ENCODE data around the gene LHX3. TPM values are rescaled to one million over a fixed set of nuclear protein-coding genes. Genes with fewer than 3 reads are reported as not detected.

The LHX3 gene
- total RNA-seq, 1 experiment from 2014 or later: 0.22 TPM

DNA sequence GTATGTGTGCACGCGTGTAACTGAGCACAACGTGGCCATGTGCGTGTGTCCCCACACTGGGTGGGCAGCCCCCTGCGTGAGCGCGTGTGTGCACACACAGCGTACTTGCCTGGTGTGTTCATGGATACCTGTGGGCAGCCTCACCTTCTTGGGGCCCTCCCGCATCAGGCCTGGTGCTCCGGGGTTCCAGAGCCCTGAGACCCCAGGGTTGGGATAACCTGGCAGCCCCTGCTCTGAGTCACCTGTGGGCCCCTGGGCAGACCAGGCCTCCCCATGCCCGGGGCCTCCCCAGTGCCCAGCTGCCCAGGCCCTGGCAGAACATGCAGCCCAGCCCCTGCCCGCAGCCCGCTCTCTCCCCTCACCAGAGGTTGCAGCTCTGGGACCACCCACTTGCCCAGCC lies 25.2 kb downstream of the LHX3 start:
- Histone ChIP-seq H3K4me1 (replicated peaks; ENCODE audit: insufficient read depth) (no peaks in the 10 kb centered on the region), H3K9me2 (ENCODE audit: insufficient read depth) (no peaks in the 10 kb centered on the region), H3K4me2 (no peak overlapping the region), H3F3A (ENCODE audit: insufficient read depth, low read depth) (no peaks in the 10 kb centered on the region), H3K27me3 (ENCODE audit: insufficient read depth, low read depth) (peaks cover 42% of the 10 kb centered on the region), H3K27ac (no peak overlapping the region), H4K20me1 (ENCODE audit: insufficient read depth) (no peaks in the 10 kb centered on the region), H3K79me2 (ENCODE audit: low read depth) (no peaks in the 10 kb centered on the region), H3K9me3 (ENCODE audit: insufficient read depth, low read depth) (no peaks in the 10 kb centered on the region), H3K4me3 (no peak overlapping the region), H3K36me3 (ENCODE audit: low read depth) (no peaks in the 10 kb centered on the region), H2AFZ (no peak overlapping the region)
- no peak for DNase-seq
- TF ChIP-seq EZH2 (IDR thresholded peaks at IDR 0.05; ENCODE audit: low read depth): no peak
- TF ChIP-seq, protein P1, sequence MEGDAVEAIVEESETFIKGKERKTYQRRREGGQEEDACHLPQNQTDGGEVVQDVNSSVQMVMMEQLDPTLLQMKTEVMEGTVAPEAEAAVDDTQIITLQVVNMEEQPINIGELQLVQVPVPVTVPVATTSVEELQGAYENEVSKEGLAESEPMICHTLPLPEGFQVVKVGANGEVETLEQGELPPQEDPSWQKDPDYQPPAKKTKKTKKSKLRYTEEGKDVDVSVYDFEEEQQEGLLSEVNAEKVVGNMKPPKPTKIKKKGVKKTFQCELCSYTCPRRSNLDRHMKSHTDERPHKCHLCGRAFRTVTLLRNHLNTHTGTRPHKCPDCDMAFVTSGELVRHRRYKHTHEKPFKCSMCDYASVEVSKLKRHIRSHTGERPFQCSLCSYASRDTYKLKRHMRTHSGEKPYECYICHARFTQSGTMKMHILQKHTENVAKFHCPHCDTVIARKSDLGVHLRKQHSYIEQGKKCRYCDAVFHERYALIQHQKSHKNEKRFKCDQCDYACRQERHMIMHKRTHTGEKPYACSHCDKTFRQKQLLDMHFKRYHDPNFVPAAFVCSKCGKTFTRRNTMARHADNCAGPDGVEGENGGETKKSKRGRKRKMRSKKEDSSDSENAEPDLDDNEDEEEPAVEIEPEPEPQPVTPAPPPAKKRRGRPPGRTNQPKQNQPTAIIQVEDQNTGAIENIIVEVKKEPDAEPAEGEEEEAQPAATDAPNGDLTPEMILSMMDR (conservative IDR thresholded peaks at IDR 0.05): no peak
- BruUV-seq (replicated peaks): no TSS peak
- CTCF ChIA-PET: no interaction called here
- intact Hi-C loops (cut with micrococcal nuclease; ENCODE audit: unreplicated experiment): no loop called here
- POLR2A ChIA-PET (ENCODE audit: unreplicated experiment): no interaction called here

DNA sequence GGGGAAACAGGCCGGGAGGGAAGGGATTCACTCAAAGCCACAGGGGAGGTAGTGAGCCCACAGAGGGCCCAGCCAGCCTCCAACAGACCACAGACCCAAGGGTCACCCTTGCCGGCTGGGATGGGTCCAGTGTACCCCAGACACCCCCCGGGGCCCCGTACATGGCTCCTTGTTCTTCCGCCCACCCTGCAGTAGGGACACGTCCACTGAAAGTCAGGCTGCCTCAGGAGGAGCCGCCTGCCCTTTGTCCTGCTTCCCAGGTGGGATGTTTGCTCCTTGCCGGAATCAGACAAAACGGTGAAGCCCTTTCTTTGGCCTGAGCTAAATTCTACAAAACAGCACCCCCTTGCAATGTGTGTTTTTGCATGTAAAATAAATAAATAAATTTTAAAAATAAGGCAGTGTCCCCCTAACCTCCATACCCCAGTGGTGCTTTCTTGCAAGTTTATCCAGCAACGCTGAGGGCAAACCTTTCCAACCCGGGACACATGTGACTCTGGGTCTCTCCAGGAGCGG lies 25.8 kb downstream of the LHX3 start:
- H3K4me1 ChIP-seq (replicated peaks; ENCODE audit: insufficient read depth): no peaks in the 10 kb centered on the region
- no peak for DNase-seq
- no peaks in the 10 kb centered on the region for H3F3A ChIP-seq (ENCODE audit: insufficient read depth, low read depth)
- no peaks in the 10 kb centered on the region for H3K36me3 ChIP-seq (ENCODE audit: low read depth)
- H2AFZ ChIP-seq: no peak overlapping the region
- H3K9me3 ChIP-seq (ENCODE audit: insufficient read depth, low read depth): no peaks in the 10 kb centered on the region
- TF ChIP-seq, protein P1 (conservative IDR thresholded peaks at IDR 0.05): no peak
- TF ChIP-seq EZH2 (IDR thresholded peaks at IDR 0.05; ENCODE audit: low read depth): no peak
- no peaks in the 10 kb centered on the region for H4K20me1 ChIP-seq (ENCODE audit: insufficient read depth)
- no peaks in the 10 kb centered on the region for H3K79me2 ChIP-seq (ENCODE audit: low read depth)
- no peak overlapping the region for H3K4me2 ChIP-seq
- ChIA-PET CTCF (interaction anchor here (0.5 to 0.6 kb wide), 2 partner anchors 24 to 105 kb away, joined by 3 to 10 read pairs; no protein-coding TSS in a partner anchor), POLR2A (ENCODE audit: unreplicated experiment) (interaction anchor here (0.5 kb wide), 1 partner anchor 460 kb away, joined by 3 read pairs; no protein-coding TSS in a partner anchor)
- H3K27me3 ChIP-seq (ENCODE audit: insufficient read depth, low read depth): peaks cover 39% of the 10 kb centered on the region
- intact Hi-C loops (cut with micrococcal nuclease; ENCODE audit: unreplicated experiment): no loop called here
- H3K27ac ChIP-seq: no peak overlapping the region
- no TSS peak for BruUV-seq (replicated peaks)
- no peaks in the 10 kb centered on the region for H3K9me2 ChIP-seq (ENCODE audit: insufficient read depth)
- H3K4me3 ChIP-seq: no peak overlapping the region

DNA sequence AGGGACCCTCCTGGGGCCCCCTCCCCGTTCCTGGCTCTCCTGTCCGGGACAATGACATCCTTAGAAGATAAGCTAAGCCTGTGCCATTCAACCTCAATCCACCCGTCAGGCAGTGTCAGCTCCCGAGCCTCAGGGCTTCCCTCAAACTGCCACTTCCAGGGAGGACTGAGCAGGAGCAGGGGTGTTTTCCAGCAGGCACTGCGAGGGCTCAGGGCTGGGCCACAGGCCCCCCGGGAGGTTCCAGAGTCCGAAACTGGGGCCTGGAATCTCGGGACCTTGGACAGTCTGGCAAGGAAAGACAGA lies 26.2 kb downstream of the LHX3 start:
- TF ChIP-seq, protein P1 (conservative IDR thresholded peaks at IDR 0.05): no peak
- TF ChIP-seq EZH2 (IDR thresholded peaks at IDR 0.05; ENCODE audit: low read depth): no peak
- Histone ChIP-seq H3K9me3 (ENCODE audit: insufficient read depth, low read depth) (no peaks in the 10 kb centered on the region), H2AFZ (no peak overlapping the region), H4K20me1 (ENCODE audit: insufficient read depth) (no peaks in the 10 kb centered on the region), H3K27ac (no peak overlapping the region), H3K79me2 (ENCODE audit: low read depth) (no peaks in the 10 kb centered on the region), H3K4me3 (no peak overlapping the region), H3K36me3 (ENCODE audit: low read depth) (no peaks in the 10 kb centered on the region), H3K4me1 (replicated peaks; ENCODE audit: insufficient read depth) (no peaks in the 10 kb centered on the region), H3F3A (ENCODE audit: insufficient read depth, low read depth) (no peaks in the 10 kb centered on the region), H3K27me3 (ENCODE audit: insufficient read depth, low read depth) (peaks cover 38% of the 10 kb centered on the region), H3K4me2 (no peak overlapping the region), H3K9me2 (ENCODE audit: insufficient read depth) (no peaks in the 10 kb centered on the region)
- BruUV-seq (replicated peaks): no TSS peak
- no peak for DNase-seq
- ChIA-PET POLR2A (ENCODE audit: unreplicated experiment) (interaction anchor here (0.5 kb wide), 1 partner anchor 460 kb away, joined by 3 read pairs; no protein-coding TSS in a partner anchor), CTCF (interaction anchor here (0.5 to 0.6 kb wide), 2 partner anchors 24 to 105 kb away, joined by 3 to 10 read pairs; no protein-coding TSS in a partner anchor)
- intact Hi-C loops (cut with micrococcal nuclease; ENCODE audit: unreplicated experiment): no loop called here

All from PC-9 (cell line).